CD4-positive, alpha-beta T cell treated with Interferon alpha-2 for 1 hour (primary cell): ENCODE results near the gene ST8SIA3.

Experiments
- DNase-seq, 2 donors: peaks; one replicate each; pipeline ENCODE4 v3.0.0-alpha.2; 2020 to 2022

ST8SIA3 gene

GRCh38 chr18:57352271-57352701 lies at the start of gene ST8SIA3:
ST8SIA3 (plus strand) TSS chr18:57352557; CDS start chr18:57352847, 290 bp downstream.
- DNase-seq: no peak

- DNase-seq: no peak
These were observed 40.9 kb upstream of the ST8SIA3 start for GRCh38 chr18:57311472-57311871.

GRCh38 chr18:57312346-57313144 lies 39.8 kb upstream of the ST8SIA3 start:
- DNase-seq: no peak

- no peak for DNase-seq
These were observed 31.8 kb upstream of the ST8SIA3 start for GRCh38 chr18:57320603-57321002.

GRCh38 chr18:57325491-57326166 lies 26.7 kb upstream of the ST8SIA3 start:
- no peak for DNase-seq

- no peak for DNase-seq
These were observed 25.5 kb upstream of the ST8SIA3 start for GRCh38 chr18:57326718-57327323.

- no peak for DNase-seq
These were observed 23.7 kb upstream of the ST8SIA3 start for GRCh38 chr18:57328665-57329064.

- DNase-seq: no peak
These were observed 22.5 kb upstream of the ST8SIA3 start for GRCh38 chr18:57329856-57330255.

- no peak for DNase-seq
These were observed 20.6 kb upstream of the ST8SIA3 start for GRCh38 chr18:57331718-57332117.

GRCh38 chr18:57333940-57334339 lies 18.4 kb upstream of the ST8SIA3 start:
- no peak for DNase-seq

- DNase-seq: no peak
These were observed 18.0 kb upstream of the ST8SIA3 start for GRCh38 chr18:57334383-57334782.

- no peak for DNase-seq
These were observed 16.0 kb upstream of the ST8SIA3 start for GRCh38 chr18:57336343-57336742.

- DNase-seq: no peak
These were observed 14.5 kb upstream of the ST8SIA3 start for GRCh38 chr18:57337890-57338289.

- no peak for DNase-seq
These were observed 8.5 kb upstream of the ST8SIA3 start for GRCh38 chr18:57343833-57344232.

- no peak for DNase-seq
These were observed 5.5 kb upstream of the ST8SIA3 start for GRCh38 chr18:57346876-57347275.

GRCh38 chr18:57347784-57348183 lies 4.6 kb upstream of the ST8SIA3 start:
- no peak for DNase-seq

GRCh38 chr18:57352761-57353136 lies 392 bp downstream of the ST8SIA3 start:
- no peak for DNase-seq

GRCh38 chr18:57353137-57353939 lies 981 bp downstream of the ST8SIA3 start:
- no peak for DNase-seq

- no peak for DNase-seq
These were observed 1.6 kb downstream of the ST8SIA3 start for GRCh38 chr18:57353940-57354461.

GRCh38 chr18:57359433-57359832 lies 7.1 kb downstream of the ST8SIA3 start:
- DNase-seq: no peak

GRCh38 chr18:57362714-57363113 lies 10.4 kb downstream of the ST8SIA3 start:
- DNase-seq: no peak

- no peak for DNase-seq
These were observed 12.1 kb downstream of the ST8SIA3 start for GRCh38 chr18:57364460-57364859.
